SU-DHL-6 (cell line): ENCODE data around the gene ADIPOR2.

ENCODE experiments used
- H2AFZ ChIP-seq: fragments of 200-600 bp; sonication (generic); 2 replicates; pipeline ENCODE4 v1.6.1; 2014; ENCODE audit warnings: low read depth, mild to moderate bottlenecking, moderate library complexity, mixed read lengths, antibody characterized with exemption, low read length; ENCODE audit not compliant: severe bottlenecking
- H3F3A ChIP-seq: fragments of 200-600 bp; shearing (Covaris generic); 2 replicates; pipeline ENCODE4 v1.6.0; 2016; ENCODE audit warnings: antibody characterized with exemption, mild to moderate bottlenecking; ENCODE audit not compliant: insufficient read depth
- H3K27ac ChIP-seq: fragments of 200-600 bp; sonication (generic); 2 replicates; pipeline ENCODE4 v1.5.1; 2016; ENCODE audit warnings: low read depth, mild to moderate bottlenecking, low read length, moderate library complexity, mixed read lengths
- H3K27me3 ChIP-seq: fragments of 200-600 bp; sonication (generic), shearing (Covaris generic); 2 replicates; pipeline ENCODE4 v1.6.0; 2014; ENCODE audit warnings: mild to moderate bottlenecking, low read length
- H3K36me3 ChIP-seq: fragments of 200-600 bp; sonication (generic); 2 replicates; pipeline ENCODE4 v1.6.1; 2014; ENCODE audit warnings: mild to moderate bottlenecking, low read length, mixed read lengths
- H3K4me2 ChIP-seq: fragments of 300-600, 200-600 bp; shearing (Covaris generic), sonication (generic); 2 replicates; pipeline ENCODE4 v1.6.0; 2014; ENCODE audit warnings: low read length, low read depth, mild to moderate bottlenecking; ENCODE audit not compliant: poor library complexity, severe bottlenecking
- H3K4me3 ChIP-seq: fragments of 200-600 bp; sonication (generic); 2 replicates; pipeline ENCODE4 v1.5.1; 2014; ENCODE audit warnings: antibody characterized with exemption, low read length, mild to moderate bottlenecking, mixed read lengths; ENCODE audit not compliant: insufficient read depth, poor library complexity, severe bottlenecking
- H3K79me2 ChIP-seq: fragments of 200-600 bp; sonication (generic); 2 replicates; pipeline ENCODE4 v1.6.1; 2014; ENCODE audit warnings: mild to moderate bottlenecking, low read length, moderate library complexity; ENCODE audit not compliant: insufficient read depth
- H3K9ac ChIP-seq: fragments of 200-600 bp; sonication (generic); 2 replicates; pipeline ENCODE4 v1.7.0; 2014; ENCODE audit warnings: mild to moderate bottlenecking, low read length
- H3K9me2 ChIP-seq: fragments of 200-600 bp; sonication (generic); replicated peaks from 2 replicates; pipeline ENCODE4 v1.6.1; 2014; ENCODE audit warnings: low read length; ENCODE audit not compliant: insufficient read depth
- H3K9me3 ChIP-seq: fragments of 200-600 bp; sonication (generic); 2 replicates; pipeline ENCODE4 v1.6.1; 2014; ENCODE audit warnings: low read length, mixed read lengths; ENCODE audit not compliant: insufficient read depth
- H4K20me1 ChIP-seq: fragments of 200-600 bp; sonication (generic); 2 replicates; pipeline ENCODE4 v1.6.1; 2014; ENCODE audit warnings: low read depth, mild to moderate bottlenecking, antibody characterized with exemption, low read length, moderate library complexity, mixed read lengths
- CTCF ChIP-seq: fragments of 200-600 bp; sonication (generic); IDR thresholded peaks from one replicate; pipeline ENCODE4 v1.5.1; 2017; ENCODE audit warnings: antibody characterized with exemption, mild to moderate bottlenecking, low read length, moderate library complexity; ENCODE audit not compliant: insufficient read depth, poor library complexity, severe bottlenecking
- EZH2phosphoT487 ChIP-seq: fragments of 200-600 bp; sonication (generic), shearing (Covaris generic); conservative IDR thresholded peaks from 2 replicates; pipeline ENCODE4 v1.6.1; 2018; ENCODE audit warnings: mild to moderate bottlenecking, antibody characterized with exemption, low read length, moderate library complexity, mixed read lengths

Gene ADIPOR2

GRCh38 chr12:1744932-1745331 is 54.1 kb downstream of the ADIPOR2 start:
- H3K27me3 ChIP-seq: no peaks in the 10 kb centered on the region
- no peak overlapping the region for H3K4me2 ChIP-seq
- no peak overlapping the region for H3K9ac ChIP-seq
- peaks cover 39% of the 10 kb centered on the region for H3K36me3 ChIP-seq
- TF ChIP-seq CTCF: no peak
- TF ChIP-seq EZH2phosphoT487: no peak
- H4K20me1 ChIP-seq: no peaks in the 10 kb centered on the region
- no peak overlapping the region for H3K27ac ChIP-seq
- H3K4me3 ChIP-seq: no peak overlapping the region
- no peaks in the 10 kb centered on the region for H3F3A ChIP-seq
- H3K9me3 ChIP-seq: peaks cover 12% of the 10 kb centered on the region; the same call in 1 of the 2 replicates
- H3K9me2 ChIP-seq: no peaks in the 10 kb centered on the region
- no peak overlapping the region for H2AFZ ChIP-seq
- peaks cover 99% of the 10 kb centered on the region for H3K79me2 ChIP-seq

DNA sequence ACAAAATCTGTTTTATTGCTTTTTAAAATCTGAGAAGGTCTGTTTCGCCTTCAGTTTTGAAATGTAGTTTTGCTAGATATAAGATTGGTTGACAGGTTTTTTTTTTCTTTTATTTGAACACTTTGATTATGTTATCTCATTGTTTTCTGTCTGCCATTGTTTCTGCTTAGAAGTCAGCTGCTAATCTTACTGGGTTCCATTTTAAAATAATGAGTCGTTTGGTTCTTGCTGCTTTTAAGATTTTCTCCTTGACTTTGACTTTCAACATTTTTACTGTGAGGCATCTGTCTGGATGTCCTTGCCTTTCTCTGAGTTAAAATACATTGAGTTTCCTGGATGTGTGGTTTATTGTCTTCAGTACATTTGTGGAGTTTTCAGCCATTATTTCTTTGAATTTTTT is 56.7 kb downstream of the ADIPOR2 start:
- no peak for TF ChIP-seq CTCF
- no peak for TF ChIP-seq EZH2phosphoT487
- no peak overlapping the region for H3K9ac ChIP-seq
- H3K36me3 ChIP-seq: peaks cover 39% of the 10 kb centered on the region

GRCh38 chr12:1749019-1749418 is 58.1 kb downstream of the ADIPOR2 start:
- Histone ChIP-seq H3K9ac (no peak overlapping the region), H4K20me1 (peaks cover 14% of the 10 kb centered on the region; the same call in 1 of the 2 replicates), H3K4me2 (no peak overlapping the region), H3K79me2 (peaks cover 96% of the 10 kb centered on the region), H3K27ac (no peak overlapping the region), H3K27me3 (no peaks in the 10 kb centered on the region), H3K36me3 (peaks cover 33% of the 10 kb centered on the region), H3K9me3 (peaks cover 12% of the 10 kb centered on the region; the same call in 1 of the 2 replicates), H3F3A (no peaks in the 10 kb centered on the region), H3K9me2 (no peaks in the 10 kb centered on the region), H3K4me3 (no peak overlapping the region), H2AFZ (no peak overlapping the region)
- no peak for TF ChIP-seq EZH2phosphoT487
- TF ChIP-seq CTCF: no peak

More for the DNA sequence above, 56.7 kb downstream of the ADIPOR2 start:
- Histone ChIP-seq H3K79me2 (peaks cover 99% of the 10 kb centered on the region), H3K4me2 (no peak overlapping the region), H3K9me2 (no peaks in the 10 kb centered on the region), H3K27ac (no peak overlapping the region), H2AFZ (no peak overlapping the region), H3K27me3 (no peaks in the 10 kb centered on the region), H3K4me3 (no peak overlapping the region), H4K20me1 (peaks cover 10% of the 10 kb centered on the region; the same call in 1 of the 2 replicates), H3K9me3 (peaks cover 12% of the 10 kb centered on the region; the same call in 1 of the 2 replicates), H3F3A (no peaks in the 10 kb centered on the region)
